Body of pancreas (tissue), 4 donors: ENCODE results near the gene CBFB.

Experiments
- POLR2A ChIP-seq, 3 donors: fragments of 450-650 bp; IDR thresholded peaks; one replicate each; pipeline ENCODE4 v1.6.1; 2016; ENCODE audit warnings: antibody characterized with exemption in 3 of 3, mild to moderate bottlenecking in 2 of 3
- TF ChIP-seq, protein P1 (sequence below), 7 experiments: fragments of 450-650 bp in 4 of 7; fragments of 200-600 bp in 3 of 7; sonication (generic) in 3 of 7; IDR thresholded peaks; one replicate each; pipeline ENCODE4 v1.5.1; 2016 to 2019; ENCODE audit warnings: antibody characterized with exemption in 7 of 7

- TF ChIP-seq, protein P1, sequence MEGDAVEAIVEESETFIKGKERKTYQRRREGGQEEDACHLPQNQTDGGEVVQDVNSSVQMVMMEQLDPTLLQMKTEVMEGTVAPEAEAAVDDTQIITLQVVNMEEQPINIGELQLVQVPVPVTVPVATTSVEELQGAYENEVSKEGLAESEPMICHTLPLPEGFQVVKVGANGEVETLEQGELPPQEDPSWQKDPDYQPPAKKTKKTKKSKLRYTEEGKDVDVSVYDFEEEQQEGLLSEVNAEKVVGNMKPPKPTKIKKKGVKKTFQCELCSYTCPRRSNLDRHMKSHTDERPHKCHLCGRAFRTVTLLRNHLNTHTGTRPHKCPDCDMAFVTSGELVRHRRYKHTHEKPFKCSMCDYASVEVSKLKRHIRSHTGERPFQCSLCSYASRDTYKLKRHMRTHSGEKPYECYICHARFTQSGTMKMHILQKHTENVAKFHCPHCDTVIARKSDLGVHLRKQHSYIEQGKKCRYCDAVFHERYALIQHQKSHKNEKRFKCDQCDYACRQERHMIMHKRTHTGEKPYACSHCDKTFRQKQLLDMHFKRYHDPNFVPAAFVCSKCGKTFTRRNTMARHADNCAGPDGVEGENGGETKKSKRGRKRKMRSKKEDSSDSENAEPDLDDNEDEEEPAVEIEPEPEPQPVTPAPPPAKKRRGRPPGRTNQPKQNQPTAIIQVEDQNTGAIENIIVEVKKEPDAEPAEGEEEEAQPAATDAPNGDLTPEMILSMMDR (IDR thresholded peaks at IDR 0.05): no peak
- no peak for TF ChIP-seq POLR2A (IDR thresholded peaks at IDR 0.05)
These were observed 39.3 kb downstream of the CBFB start for GRCh38 chr16:67068212-67068753.
